ENCODE data around the gene CBFB. TPM values are rescaled to one million over a fixed set of nuclear protein-coding genes. Genes with fewer than 3 reads are reported as not detected.
A peak's percentile ranks its signal among the peaks of the same experiment; 100 is the strongest.

CBFB gene
- total RNA-seq, 2 experiments from 2014 or later, result 235 to 241 TPM

DNA sequence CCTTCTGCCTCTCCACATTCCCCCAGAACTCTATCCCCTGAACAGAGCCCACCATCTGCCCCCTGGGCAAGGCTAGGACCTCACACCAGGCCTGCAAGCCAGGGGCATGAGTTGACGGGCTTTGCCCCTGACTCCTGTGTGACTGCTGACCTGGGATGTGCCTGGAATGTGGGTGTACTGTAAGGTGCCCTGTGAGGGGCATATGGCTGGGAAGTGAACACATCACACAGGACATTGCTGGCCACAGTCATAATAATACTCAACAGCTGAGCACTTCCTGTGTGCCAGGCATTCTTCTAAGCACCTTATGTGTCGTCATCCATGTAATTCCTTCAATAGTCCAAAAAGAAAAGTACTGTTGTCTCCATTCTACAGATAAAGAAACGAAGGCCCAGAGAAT, 27.2 kb upstream of the CBFB start:
- no peak overlapping the region for H3K27ac Mint-ChIP-seq
- H3K36me3 Mint-ChIP-seq (ENCODE audit: low read depth), result peaks cover 20% of the 10 kb centered on the region
- ChIA-PET POLR2A (interaction anchor here (2.0 kb wide), 1 partner anchor 12 kb away, joined by 8 read pairs; no protein-coding TSS in a partner anchor), CTCF (no interaction called here)
- DNase-seq (no peak), ATAC-seq (no peak)
- peaks cover 37% of the 10 kb centered on the region for H3K4me1 Mint-ChIP-seq (ENCODE audit: low read depth)
- no peaks in the 10 kb centered on the region for H3K27me3 Mint-ChIP-seq (ENCODE audit: low read depth)
- H3K4me3 Mint-ChIP-seq, result peak overlapping the region; percentile 44
- no peaks in the 10 kb centered on the region for H3K9me3 Mint-ChIP-seq (ENCODE audit: insufficient read depth)

DNA sequence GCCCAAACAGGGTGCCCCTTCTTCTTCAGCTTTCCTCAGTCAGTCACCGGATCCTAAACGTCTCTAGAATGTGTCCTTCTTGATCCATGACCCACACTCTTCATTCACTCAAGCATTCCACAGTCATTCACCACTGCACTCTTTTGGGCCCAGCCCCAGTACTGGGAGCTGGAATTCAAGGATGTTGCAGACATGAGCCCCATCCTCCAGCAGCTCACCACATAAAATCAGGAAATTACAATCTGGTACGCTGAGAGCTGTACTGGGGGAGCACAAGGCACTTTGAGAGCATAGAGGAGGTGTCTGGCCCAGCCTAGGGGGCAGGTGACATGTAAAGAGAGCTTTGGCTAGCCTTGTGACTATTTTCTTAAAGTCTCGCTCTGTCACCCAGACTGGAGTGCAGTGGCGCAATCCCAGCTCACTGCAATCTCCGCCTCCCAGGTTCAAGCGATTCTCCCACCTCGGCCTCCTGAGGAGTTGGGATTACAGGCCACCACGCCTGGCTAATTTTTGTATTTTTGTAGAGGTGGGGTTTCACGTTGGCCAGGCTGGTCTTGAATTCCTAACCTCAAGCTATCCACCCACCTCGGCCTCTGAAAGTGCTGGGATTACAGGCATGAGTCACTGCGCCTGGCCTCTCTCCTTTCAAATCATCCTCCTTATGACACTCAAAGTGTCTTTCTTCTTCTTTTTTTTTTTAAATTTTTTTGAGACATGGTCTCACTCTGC, 21.9 kb upstream of the CBFB start:
- Mint-ChIP-seq H3K36me3 (ENCODE audit: low read depth) (peaks cover 34% of the 10 kb centered on the region), H3K9me3 (ENCODE audit: insufficient read depth) (no peaks in the 10 kb centered on the region), H3K27me3 (ENCODE audit: low read depth) (no peaks in the 10 kb centered on the region), H3K4me1 (ENCODE audit: low read depth) (peaks cover 33% of the 10 kb centered on the region), H3K4me3 (no peak overlapping the region), H3K27ac (no peak overlapping the region)
- DNase-seq (no peak), ATAC-seq (no peak)
- POLR2A ChIA-PET, result interaction anchor here (1.1 kb wide), 1 partner anchor 152 kb away, joined by 4 read pairs; no protein-coding TSS in a partner anchor
- CTCF ChIA-PET, result interaction anchor here (1.0 to 2.0 kb wide), 4 partner anchors 11 to 148 kb away, joined by 3 to 13 read pairs (median 4); no protein-coding TSS in a partner anchor

DNA sequence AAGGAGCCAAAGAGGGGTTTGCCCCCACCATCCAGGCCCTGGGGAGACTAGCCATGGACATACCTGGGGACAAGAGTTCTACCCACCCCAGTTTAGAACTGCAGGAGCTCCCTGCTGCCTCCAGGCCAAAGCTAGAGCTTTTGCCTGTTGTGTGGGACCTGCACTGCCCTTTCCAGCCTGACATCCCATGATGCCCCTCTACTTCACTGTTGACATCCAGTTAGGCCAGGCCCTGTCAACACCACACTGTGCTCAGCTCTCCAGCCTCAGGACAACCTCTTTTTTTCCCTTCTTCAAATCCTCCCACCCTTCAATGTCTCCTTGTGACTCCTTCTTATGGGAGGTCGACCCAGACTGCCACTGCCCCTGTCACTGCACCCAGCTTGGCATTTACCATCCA, 19.8 kb upstream of the CBFB start:
- peak overlapping the region; percentile 26 for H3K27ac Mint-ChIP-seq
- no peaks in the 10 kb centered on the region for H3K27me3 Mint-ChIP-seq (ENCODE audit: low read depth)
- POLR2A ChIA-PET, result no interaction called here

DNA sequence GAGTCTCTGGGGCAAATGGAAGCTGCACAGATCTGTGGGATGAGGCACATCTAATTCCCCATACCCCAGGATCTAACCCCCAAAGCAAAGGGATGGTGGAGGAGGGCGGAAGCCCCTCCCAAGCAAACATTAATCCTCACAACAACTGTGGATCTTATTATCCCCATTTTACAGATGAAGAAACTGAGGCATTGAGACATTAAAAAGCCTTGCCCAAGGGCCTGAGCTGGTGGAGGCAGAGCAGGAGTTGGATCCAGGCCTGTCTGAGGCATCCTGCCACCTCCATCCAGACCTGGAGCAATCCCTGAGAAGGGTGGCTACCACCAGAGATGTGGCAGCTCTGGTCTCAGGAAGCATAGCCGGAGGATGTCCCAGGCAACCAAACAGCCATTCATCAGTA, 17.7 kb upstream of the CBFB start:
- CTCF ChIA-PET, result interaction anchor here (0.6 to 4.8 kb wide), 5 partner anchors 13 to 144 kb away, joined by 4 to 34 read pairs (median 25); partner anchors contain the start of gene CES3
- no peak for ATAC-seq
- H3K4me1 Mint-ChIP-seq (ENCODE audit: low read depth), result peaks cover 56% of the 10 kb centered on the region
- H3K27me3 Mint-ChIP-seq (ENCODE audit: low read depth), result no peaks in the 10 kb centered on the region
- H3K4me3 Mint-ChIP-seq, result peak overlapping the region; percentile 8
- no peak for DNase-seq
- no peak overlapping the region for H3K27ac Mint-ChIP-seq
- H3K9me3 Mint-ChIP-seq (ENCODE audit: insufficient read depth), result no peaks in the 10 kb centered on the region
- POLR2A ChIA-PET, result no interaction called here
- peaks cover 23% of the 10 kb centered on the region for H3K36me3 Mint-ChIP-seq (ENCODE audit: low read depth)

More for the DNA sequence above, 19.8 kb upstream of the CBFB start:
- CTCF ChIA-PET, result interaction anchor here (1.2 kb wide), 1 partner anchor 9 kb away, joined by 6 read pairs; no protein-coding TSS in a partner anchor
- peaks cover 27% of the 10 kb centered on the region for H3K36me3 Mint-ChIP-seq (ENCODE audit: low read depth)
- DNase-seq (no peak), ATAC-seq (no peak)
- no peak overlapping the region for H3K4me3 Mint-ChIP-seq
- H3K9me3 Mint-ChIP-seq (ENCODE audit: insufficient read depth), result no peaks in the 10 kb centered on the region
- peaks cover 37% of the 10 kb centered on the region for H3K4me1 Mint-ChIP-seq (ENCODE audit: low read depth)

DNA sequence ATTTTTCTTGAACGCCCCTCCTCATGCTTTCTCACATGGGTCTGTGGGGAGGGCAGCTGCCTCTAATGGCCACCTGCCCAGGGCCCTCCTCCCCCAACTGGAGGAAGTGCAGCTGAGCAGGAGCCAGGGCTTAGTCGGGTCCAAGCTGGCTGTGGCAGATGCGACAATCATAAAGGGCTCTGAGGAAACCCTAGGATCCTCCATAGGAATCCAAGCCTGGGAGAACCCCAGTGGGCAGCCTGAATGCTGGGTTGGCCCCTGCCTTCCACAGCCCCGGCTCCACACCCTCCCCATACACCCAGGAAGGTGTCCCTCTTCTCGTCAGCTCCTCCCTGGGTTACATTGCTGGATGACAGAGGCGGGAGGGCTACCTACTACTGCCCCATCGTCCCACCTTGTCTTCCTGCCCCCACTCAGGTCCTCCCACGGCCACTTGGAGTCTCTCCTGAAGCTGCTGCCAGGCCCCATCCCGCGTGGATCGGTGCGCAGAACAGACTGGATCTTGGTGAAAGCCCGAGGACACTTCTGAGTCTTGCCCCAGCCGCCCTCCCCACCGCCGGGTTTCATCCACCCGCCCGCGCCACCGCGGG, 15.6 kb upstream of the CBFB start:
- ChIA-PET CTCF (interaction anchor here (0.7 to 4.8 kb wide), 31 partner anchors 9 to 415 kb away, joined by 3 to 34 read pairs (median 5); partner anchors contain the start of genes B3GNT9, CBFB, CES3 and FBXL8), POLR2A (interaction anchor here (0.5 to 2.1 kb wide), 17 partner anchors 9 to 213 kb away, joined by 3 to 15 read pairs (median 7); partner anchors contain the start of genes CES4A, FBXL8, TMEM208 and TRADD)
- peak overlapping the region; percentile 89 for H3K4me3 Mint-ChIP-seq
- no peak for DNase-seq
- ATAC-seq, result peak; percentile 5
- H3K27me3 Mint-ChIP-seq (ENCODE audit: low read depth), result no peaks in the 10 kb centered on the region
- H3K27ac Mint-ChIP-seq, result peak overlapping the region; percentile 87
- H3K36me3 Mint-ChIP-seq (ENCODE audit: low read depth), result peaks cover 17% of the 10 kb centered on the region
- no peaks in the 10 kb centered on the region for H3K9me3 Mint-ChIP-seq (ENCODE audit: insufficient read depth)
- H3K4me1 Mint-ChIP-seq (ENCODE audit: low read depth), result peaks cover 71% of the 10 kb centered on the region

DNA sequence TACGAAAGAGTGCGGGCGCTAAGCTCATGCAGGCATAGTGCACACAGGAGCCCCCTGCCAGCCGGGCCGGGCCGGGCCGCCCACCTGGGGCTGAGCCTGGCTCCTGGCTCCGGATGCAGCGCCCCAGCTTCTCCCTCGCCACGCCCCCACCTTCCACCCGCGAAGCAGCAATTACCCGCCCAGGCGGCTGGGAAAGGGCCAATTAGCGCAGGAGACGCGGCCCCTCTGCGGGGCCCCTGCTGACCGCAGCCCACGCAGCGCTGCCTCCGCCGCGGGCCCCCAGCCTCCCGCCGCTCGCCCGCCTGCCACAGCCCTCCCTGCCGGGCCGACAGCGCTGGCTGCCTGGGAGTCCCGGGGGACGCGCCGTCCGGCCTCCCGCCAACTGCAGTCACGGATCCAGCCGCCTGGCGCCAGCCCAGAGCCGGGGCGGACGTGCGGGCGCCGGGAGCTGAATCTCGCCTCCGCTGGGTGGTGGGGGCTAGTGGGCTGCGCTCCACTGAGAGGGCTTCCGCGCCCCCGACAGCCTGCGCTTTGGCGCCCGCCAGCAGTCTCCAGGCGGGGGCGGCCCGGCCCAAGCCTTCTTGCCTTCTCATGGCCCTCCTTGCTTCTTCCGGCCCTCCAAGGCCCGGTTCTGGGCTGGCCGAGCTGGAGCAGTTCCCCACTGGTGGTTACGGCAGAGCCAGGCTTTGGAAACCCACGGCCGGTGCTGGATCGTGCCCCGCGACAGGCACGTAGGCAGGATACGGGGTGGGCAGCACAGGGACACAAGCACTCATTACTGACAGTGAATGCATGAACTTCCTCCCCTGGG, 14.9 kb upstream of the CBFB start:
- Mint-ChIP-seq H3K36me3 (ENCODE audit: low read depth) (peaks cover 17% of the 10 kb centered on the region), H3K4me3 (peak overlapping the region; percentile 89), H3K27ac (peak overlapping the region; percentile 96), H3K27me3 (ENCODE audit: low read depth) (no peaks in the 10 kb centered on the region), H3K9me3 (ENCODE audit: insufficient read depth) (no peaks in the 10 kb centered on the region), H3K4me1 (ENCODE audit: low read depth) (peaks cover 68% of the 10 kb centered on the region)
- ChIA-PET POLR2A (interaction anchor here (0.5 to 2.1 kb wide), 18 partner anchors 8 to 213 kb away, joined by 3 to 15 read pairs (median 6); partner anchors contain the start of genes CES4A, FBXL8, TMEM208 and TRADD), CTCF (interaction anchor here (0.8 to 4.8 kb wide), 33 partner anchors 9 to 179 kb away, joined by 3 to 34 read pairs (median 5); partner anchors contain the start of genes B3GNT9, CBFB, CES3 and FBXL8)
- ATAC-seq, result peak; percentile 73
- peak; percentile 89 for DNase-seq

DNA sequence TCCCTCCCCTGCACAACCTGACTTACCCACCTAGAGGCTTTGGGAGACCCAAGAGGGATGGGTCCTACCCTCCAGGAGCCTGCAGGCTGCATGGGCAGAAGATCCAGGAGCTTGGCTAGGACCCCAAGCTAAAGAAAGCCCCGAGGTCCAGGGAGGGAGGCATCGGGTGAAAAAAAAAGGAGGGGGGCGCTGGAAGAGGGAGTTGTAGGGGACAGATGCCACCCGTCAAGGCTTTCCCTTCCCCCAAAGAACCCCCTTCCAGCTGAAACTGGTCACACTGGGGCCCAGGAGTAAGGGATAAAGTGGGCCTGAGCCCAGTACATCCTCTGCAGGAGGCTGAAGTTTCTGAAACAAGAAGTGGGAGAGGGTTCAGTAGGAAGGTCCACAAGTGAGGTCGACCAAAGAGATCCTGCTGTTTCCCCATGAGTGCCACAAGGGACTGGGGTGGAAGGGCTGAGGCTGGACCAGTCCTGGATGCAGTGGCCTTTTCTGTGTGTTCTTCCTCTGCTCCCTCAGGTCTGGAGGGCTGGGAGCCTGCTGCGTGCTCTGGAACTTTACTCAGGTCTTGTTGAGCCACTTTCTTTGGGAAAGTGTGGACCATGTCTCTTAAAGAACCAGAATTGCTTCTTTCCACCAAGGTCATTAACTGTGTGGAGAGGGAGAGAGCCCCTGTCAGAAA, 14.2 kb upstream of the CBFB start:
- DNase-seq (no peak), ATAC-seq (no peak)
- ChIA-PET POLR2A (interaction anchor here (0.5 to 2.1 kb wide), 12 partner anchors 12 to 212 kb away, joined by 3 to 15 read pairs (median 7); partner anchors contain the start of genes CES4A, FBXL8, TMEM208 and TRADD), CTCF (interaction anchor here (0.8 to 4.9 kb wide), 21 partner anchors 12 to 170 kb away, joined by 3 to 75 read pairs (median 6); partner anchors contain the start of genes B3GNT9, CES3, FBXL8 and TRADD)
- peaks cover 62% of the 10 kb centered on the region for H3K4me1 Mint-ChIP-seq (ENCODE audit: low read depth)
- peaks cover 16% of the 10 kb centered on the region for H3K36me3 Mint-ChIP-seq (ENCODE audit: low read depth)
- peak overlapping the region; percentile 96 for H3K27ac Mint-ChIP-seq
- H3K9me3 Mint-ChIP-seq (ENCODE audit: insufficient read depth), result no peaks in the 10 kb centered on the region
- H3K4me3 Mint-ChIP-seq, result peak overlapping the region; percentile 89
- H3K27me3 Mint-ChIP-seq (ENCODE audit: low read depth), result no peaks in the 10 kb centered on the region

DNA sequence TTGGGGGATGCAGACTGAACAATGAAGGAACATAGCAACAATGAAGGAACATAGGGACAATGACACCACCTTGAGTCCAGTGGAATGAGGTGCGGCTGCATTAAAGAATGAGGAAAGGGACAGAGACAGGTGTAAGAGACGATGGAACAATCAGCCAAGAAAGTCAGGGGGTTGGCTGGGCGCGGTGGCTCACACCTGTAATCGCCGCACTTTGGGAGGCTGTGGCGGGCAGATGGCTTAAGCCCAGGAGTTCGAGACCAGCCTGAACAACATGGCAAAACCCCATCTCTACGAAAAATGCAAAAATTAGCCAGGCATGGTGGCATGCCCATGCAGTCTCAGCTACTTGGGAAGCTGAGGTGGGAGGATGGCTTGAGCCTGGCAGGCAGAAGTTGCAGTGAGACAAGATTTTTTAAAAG, 13.6 kb upstream of the CBFB start:
- no peak for ATAC-seq
- Mint-ChIP-seq H3K27me3 (ENCODE audit: low read depth) (no peaks in the 10 kb centered on the region), H3K4me1 (ENCODE audit: low read depth) (peaks cover 61% of the 10 kb centered on the region), H3K27ac (peak overlapping the region; percentile 96), H3K36me3 (ENCODE audit: low read depth) (peaks cover 14% of the 10 kb centered on the region), H3K9me3 (ENCODE audit: insufficient read depth) (no peaks in the 10 kb centered on the region), H3K4me3 (peak overlapping the region; percentile 89)
- DNase-seq, result no peak
- ChIA-PET POLR2A (no interaction called here), CTCF (interaction anchor here (0.8 to 8.1 kb wide), 6 partner anchors 13 to 143 kb away, joined by 3 to 149 read pairs (median 54); partner anchors contain the start of genes B3GNT9, CES3, FBXL8 and TRADD)

DNA sequence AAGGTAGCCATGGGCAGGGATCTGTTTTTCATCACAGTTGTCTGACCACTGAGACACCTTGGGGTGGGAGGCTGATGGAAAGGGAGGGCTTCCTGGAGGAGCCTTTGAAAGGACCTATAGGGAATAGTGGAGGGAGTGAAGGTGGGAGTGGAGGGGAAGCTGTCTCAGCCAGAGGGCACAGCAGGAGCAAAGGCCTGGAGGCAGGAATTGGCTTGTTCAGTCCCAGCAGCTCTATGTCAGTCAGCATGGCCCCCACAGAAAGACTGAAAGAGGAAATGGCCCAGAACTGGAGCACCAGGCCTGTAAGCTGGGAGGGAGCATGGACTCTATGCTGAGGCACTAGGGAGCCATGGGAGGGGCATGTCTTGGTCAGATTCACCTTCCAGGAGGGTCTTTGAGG, 12.8 kb upstream of the CBFB start:
- no peak overlapping the region for H3K4me3 Mint-ChIP-seq
- no peaks in the 10 kb centered on the region for H3K27me3 Mint-ChIP-seq (ENCODE audit: low read depth)
- no peaks in the 10 kb centered on the region for H3K9me3 Mint-ChIP-seq (ENCODE audit: insufficient read depth)
- H3K36me3 Mint-ChIP-seq (ENCODE audit: low read depth), result peaks cover 9% of the 10 kb centered on the region
- H3K4me1 Mint-ChIP-seq (ENCODE audit: low read depth), result peaks cover 53% of the 10 kb centered on the region
- DNase-seq (no peak), ATAC-seq (no peak)
- H3K27ac Mint-ChIP-seq, result peak overlapping the region; percentile 81
- CTCF ChIA-PET, result interaction anchor here (0.8 to 8.1 kb wide), 7 partner anchors 12 to 151 kb away, joined by 3 to 149 read pairs (median 16); partner anchors contain the start of genes B3GNT9, CES3, FBXL8 and TRADD
- POLR2A ChIA-PET, result interaction anchor here (1.2 kb wide), 1 partner anchor 37 kb away, joined by 3 read pairs; no protein-coding TSS in a partner anchor

DNA sequence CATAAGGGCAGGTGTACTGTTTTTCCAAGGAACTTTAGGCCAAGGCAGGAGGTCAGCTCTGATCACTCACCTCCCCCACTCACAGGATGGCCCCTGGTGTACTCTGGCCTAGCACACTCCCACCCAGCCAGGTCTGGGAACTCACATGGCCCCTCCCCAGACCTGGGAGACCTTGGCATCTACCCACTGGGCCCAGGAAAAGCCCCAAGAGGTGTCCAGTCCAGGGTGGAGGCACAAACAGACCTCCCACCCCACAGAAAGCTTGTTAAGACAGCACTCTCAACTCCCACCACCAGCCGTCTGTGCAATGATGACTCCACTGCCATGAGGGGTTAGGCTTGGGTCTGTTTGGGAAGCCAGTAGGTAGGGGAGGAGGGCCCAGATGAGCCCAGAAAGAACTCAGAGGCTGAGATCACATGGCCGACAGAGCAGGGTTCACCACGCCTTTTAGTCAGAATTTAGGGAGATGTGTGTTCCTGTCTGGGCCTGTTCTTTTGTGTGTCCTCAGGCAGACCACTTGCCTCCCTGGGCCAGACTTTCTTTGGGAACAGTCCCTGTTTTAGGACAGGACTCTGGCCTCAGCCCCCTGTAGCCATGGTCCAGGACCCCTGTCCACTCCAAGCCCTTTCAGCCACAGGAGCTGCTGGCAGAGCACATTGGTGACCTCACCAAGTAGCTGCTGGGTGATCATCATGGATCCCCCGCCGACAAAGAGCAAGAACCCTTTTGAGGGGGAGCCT, 12.1 kb upstream of the CBFB start:
- H3K27me3 Mint-ChIP-seq (ENCODE audit: low read depth), result no peaks in the 10 kb centered on the region
- peak overlapping the region; percentile 81 for H3K27ac Mint-ChIP-seq
- peaks cover 46% of the 10 kb centered on the region for H3K4me1 Mint-ChIP-seq (ENCODE audit: low read depth)
- no peak for DNase-seq
- CTCF ChIA-PET, result interaction anchor here (1.1 to 8.1 kb wide), 30 partner anchors 8 to 172 kb away, joined by 3 to 149 read pairs (median 12); partner anchors contain the start of genes B3GNT9, CBFB, EXOC3L1 and FBXL8
- POLR2A ChIA-PET, result interaction anchor here (1.0 to 3.8 kb wide), 4 partner anchors 11 to 176 kb away, joined by 3 to 18 read pairs (median 4); partner anchors contain the start of genes CBFB, FBXL8 and TRADD
- no peak for ATAC-seq
- H3K36me3 Mint-ChIP-seq (ENCODE audit: low read depth), result peaks cover 3% of the 10 kb centered on the region
- H3K9me3 Mint-ChIP-seq (ENCODE audit: insufficient read depth), result no peaks in the 10 kb centered on the region
- H3K4me3 Mint-ChIP-seq, result no peak overlapping the region

Measured in activated CD8-positive, alpha-beta T cell treated with anti-CD3 and anti-CD28 coated beads, Interleukin-2, amount 10 ng/mL, durations not matched to agents 7 days and 5 days (primary cell).